Ascending aorta (tissue), 2 donors: ENCODE measurements around the gene SCNN1G. TPM values are rescaled to one million over a fixed set of nuclear protein-coding genes. Genes with fewer than 3 reads are reported as not detected.

Source experiments
- DNase-seq, 2 donors: peaks; one replicate each; pipeline ENCODE4 v3.0.0-alpha.2; 2019; ENCODE audit warnings: low spot score in 2 of 2
- H3K27ac ChIP-seq, 2 donors: fragments of 200-600 bp; sonication (generic); one replicate each; pipeline ENCODE4 v1.5.1; 2016 to 2017; ENCODE audit warnings: mild to moderate bottlenecking in 1 of 2
- H3K27me3 ChIP-seq: fragments of 200-600 bp; sonication (generic); one replicate; pipeline ENCODE4 v1.5.1; 2017
- H3K36me3 ChIP-seq, 2 donors: fragments of 200-600 bp; sonication (generic); one replicate each; pipeline ENCODE4 v1.5.1; 2016
- H3K4me1 ChIP-seq, 2 donors: fragments of 200-600 bp; sonication (generic); one replicate each; pipeline ENCODE4 v1.5.1; 2016 to 2017; ENCODE audit warnings: mild to moderate bottlenecking in 1 of 2
- H3K4me3 ChIP-seq, 2 donors: fragments of 200-600 bp; sonication (generic); one replicate each; pipeline ENCODE4 v1.5.1; 2016 to 2017; ENCODE audit warnings: mild to moderate bottlenecking in 1 of 2
- H3K9me3 ChIP-seq, 2 donors: fragments of 200-600 bp; sonication (generic); one replicate each; pipeline ENCODE4 v1.5.1; 2016
- CTCF ChIP-seq, 3 experiments: fragments of 200-600 bp in 2 of 3; fragments of 450-650 bp in 1 of 3; sonication (generic) in 2 of 3; IDR thresholded peaks; one replicate each; pipeline ENCODE4 v1.5.1; 2016 to 2019; ENCODE audit warnings: antibody characterized with exemption in 3 of 3, mild to moderate bottlenecking in 1 of 3, moderate library complexity in 1 of 3
- intact Hi-C: fragments of 100-400 bp; cut with DNase I; formaldehyde crosslinking; loops from one replicate; pipeline ENCODE4 v1.15.1; 2023
- total RNA-seq: library from RNA; depleted of rRNA; stranded (reverse); fragments of >200 nt; gene quantifications from one replicate; pipeline ENCODE4 v1.1.0, GENCODE V29; 2016

The SCNN1G gene
- total RNA-seq, 1 donor from 2014 or later, result not detected

GRCh38 chr16:23206986-23207385 is 24.4 kb downstream of the SCNN1G start:
- no peak for DNase-seq
- intact Hi-C loops, result no loop called here
- Histone ChIP-seq H3K27me3 (no peaks in the 10 kb centered on the region), H3K27ac (no peak overlapping the region), H3K4me1 (no peaks in the 10 kb centered on the region), H3K4me3 (no peak overlapping the region), H3K9me3 (no peaks in the 10 kb centered on the region), H3K36me3 (no peaks in the 10 kb centered on the region)
- no peak for TF ChIP-seq CTCF (IDR thresholded peaks at IDR 0.05)

GRCh38 chr16:23207485-23207884 is 24.9 kb downstream of the SCNN1G start:
- Histone ChIP-seq H3K9me3 (no peaks in the 10 kb centered on the region), H3K4me1 (no peaks in the 10 kb centered on the region), H3K27ac (no peak overlapping the region), H3K36me3 (no peaks in the 10 kb centered on the region), H3K4me3 (no peak overlapping the region), H3K27me3 (no peaks in the 10 kb centered on the region)
- intact Hi-C loops, result no loop called here
- no peak for DNase-seq
- no peak for TF ChIP-seq CTCF (IDR thresholded peaks at IDR 0.05)

GRCh38 chr16:23209606-23210005 is 27.1 kb downstream of the SCNN1G start:
- Histone ChIP-seq H3K9me3 (no peaks in the 10 kb centered on the region), H3K4me1 (no peaks in the 10 kb centered on the region), H3K36me3 (no peaks in the 10 kb centered on the region), H3K4me3 (no peak overlapping the region), H3K27me3 (no peaks in the 10 kb centered on the region), H3K27ac (no peak overlapping the region)
- DNase-seq, result no peak
- no peak for TF ChIP-seq CTCF (IDR thresholded peaks at IDR 0.05)
- intact Hi-C loops, result no loop called here

- Histone ChIP-seq H3K27ac (no peak overlapping the region), H3K4me3 (no peak overlapping the region), H3K36me3 (no peaks in the 10 kb centered on the region), H3K4me1 (no peaks in the 10 kb centered on the region), H3K9me3 (no peaks in the 10 kb centered on the region), H3K27me3 (no peaks in the 10 kb centered on the region)
- TF ChIP-seq CTCF (IDR thresholded peaks at IDR 0.05), result no peak
- intact Hi-C loops, result no loop called here
- DNase-seq, result no peak
Observed at GRCh38 chr16:23213831-23214230, 31.3 kb downstream of the SCNN1G start.

GRCh38 chr16:23214796-23215195 is 32.3 kb downstream of the SCNN1G start:
- intact Hi-C loops, result no loop called here
- TF ChIP-seq CTCF (IDR thresholded peaks at IDR 0.05), result no peak
- Histone ChIP-seq H3K27me3 (no peaks in the 10 kb centered on the region), H3K4me3 (no peak overlapping the region), H3K27ac (no peak overlapping the region), H3K9me3 (no peaks in the 10 kb centered on the region), H3K4me1 (no peaks in the 10 kb centered on the region), H3K36me3 (no peaks in the 10 kb centered on the region)
- no peak for DNase-seq

GRCh38 chr16:23215435-23215834 is 32.9 kb downstream of the SCNN1G start:
- Histone ChIP-seq H3K4me3 (no peak overlapping the region), H3K4me1 (no peaks in the 10 kb centered on the region), H3K27me3 (no peaks in the 10 kb centered on the region), H3K9me3 (no peaks in the 10 kb centered on the region), H3K27ac (no peak overlapping the region), H3K36me3 (no peaks in the 10 kb centered on the region)
- TF ChIP-seq CTCF (IDR thresholded peaks at IDR 0.05), result no peak
- no peak for DNase-seq
- intact Hi-C loops, result no loop called here
